HG03520 (cell line): ENCODE data around the gene PKD1L1.
"Not testable (repeated sequence)": the region's sequence is repeated elsewhere in the genome, so short reads cannot be mapped to it uniquely, and the experiment has no call there.

Experiments
- ATAC-seq: cut with Tn5 transposase; IDR thresholded peaks from one replicate; pipeline ENCODE4 v1.9.1; 2021; ENCODE audit warnings: mild to moderate bottlenecking, moderate library complexity; ENCODE audit not compliant: unreplicated experiment

The PKD1L1 gene

GRCh38 chr7:47796347-47796746 lies 151.9 kb downstream of the PKD1L1 start:
- no peak for ATAC-seq

- no peak for ATAC-seq
These were observed 152.6 kb downstream of the PKD1L1 start for GRCh38 chr7:47795631-47796030.

GRCh38 chr7:47795126-47795525 lies 153.1 kb downstream of the PKD1L1 start:
- ATAC-seq: not testable (repeated sequence)

GRCh38 chr7:47794016-47794415 lies 154.2 kb downstream of the PKD1L1 start:
- no peak for ATAC-seq

GRCh38 chr7:47793186-47793585 lies 155.1 kb downstream of the PKD1L1 start:
- not testable (repeated sequence) for ATAC-seq

- no peak for ATAC-seq
These were observed 155.6 kb downstream of the PKD1L1 start for GRCh38 chr7:47792521-47793121.

- ATAC-seq: no peak
These were observed 156.6 kb downstream of the PKD1L1 start for GRCh38 chr7:47791682-47792081.

- no peak for ATAC-seq
These were observed 160.2 kb downstream of the PKD1L1 start for GRCh38 chr7:47788083-47788482.

- no peak for ATAC-seq
These were observed 160.8 kb downstream of the PKD1L1 start for GRCh38 chr7:47787249-47788069.

GRCh38 chr7:47786557-47787248 lies 161.6 kb downstream of the PKD1L1 start:
- no peak for ATAC-seq

- ATAC-seq: no peak
These were observed 162.2 kb downstream of the PKD1L1 start for GRCh38 chr7:47785923-47786556.

GRCh38 chr7:47783456-47784223 lies 164.6 kb downstream of the PKD1L1 start:
- no peak for ATAC-seq

GRCh38 chr7:47782792-47783191 lies 165.5 kb downstream of the PKD1L1 start:
- ATAC-seq: no peak

GRCh38 chr7:47782022-47782421 lies 166.2 kb downstream of the PKD1L1 start:
- ATAC-seq: no peak

- no peak for ATAC-seq
These were observed 167.7 kb downstream of the PKD1L1 start for GRCh38 chr7:47780555-47780954.

GRCh38 chr7:47779341-47779771 lies 168.9 kb downstream of the PKD1L1 start:
- no peak for ATAC-seq

- ATAC-seq: no peak
These were observed 170.1 kb downstream of the PKD1L1 start for GRCh38 chr7:47778153-47778661.

- ATAC-seq: no peak
These were observed 170.6 kb downstream of the PKD1L1 start for GRCh38 chr7:47777531-47778152.

GRCh38 chr7:47776335-47776734 lies 171.9 kb downstream of the PKD1L1 start:
- ATAC-seq: no peak

- ATAC-seq: no peak
These were observed 173.0 kb downstream of the PKD1L1 start for GRCh38 chr7:47775238-47775637.
